HPDE6-E6E7 (cell line): ENCODE data around the gene ABHD12.
"Not testable (repeated sequence)": the region's sequence is repeated elsewhere in the genome, so short reads cannot be mapped to it uniquely, and the experiment has no call there.

Experiments used
- DNase-seq: peaks from one replicate; pipeline ENCODE4 v3.0.0; 2011; ENCODE audit warnings: missing footprints; ENCODE audit errors: extremely low spot score

Gene ABHD12

DNA sequence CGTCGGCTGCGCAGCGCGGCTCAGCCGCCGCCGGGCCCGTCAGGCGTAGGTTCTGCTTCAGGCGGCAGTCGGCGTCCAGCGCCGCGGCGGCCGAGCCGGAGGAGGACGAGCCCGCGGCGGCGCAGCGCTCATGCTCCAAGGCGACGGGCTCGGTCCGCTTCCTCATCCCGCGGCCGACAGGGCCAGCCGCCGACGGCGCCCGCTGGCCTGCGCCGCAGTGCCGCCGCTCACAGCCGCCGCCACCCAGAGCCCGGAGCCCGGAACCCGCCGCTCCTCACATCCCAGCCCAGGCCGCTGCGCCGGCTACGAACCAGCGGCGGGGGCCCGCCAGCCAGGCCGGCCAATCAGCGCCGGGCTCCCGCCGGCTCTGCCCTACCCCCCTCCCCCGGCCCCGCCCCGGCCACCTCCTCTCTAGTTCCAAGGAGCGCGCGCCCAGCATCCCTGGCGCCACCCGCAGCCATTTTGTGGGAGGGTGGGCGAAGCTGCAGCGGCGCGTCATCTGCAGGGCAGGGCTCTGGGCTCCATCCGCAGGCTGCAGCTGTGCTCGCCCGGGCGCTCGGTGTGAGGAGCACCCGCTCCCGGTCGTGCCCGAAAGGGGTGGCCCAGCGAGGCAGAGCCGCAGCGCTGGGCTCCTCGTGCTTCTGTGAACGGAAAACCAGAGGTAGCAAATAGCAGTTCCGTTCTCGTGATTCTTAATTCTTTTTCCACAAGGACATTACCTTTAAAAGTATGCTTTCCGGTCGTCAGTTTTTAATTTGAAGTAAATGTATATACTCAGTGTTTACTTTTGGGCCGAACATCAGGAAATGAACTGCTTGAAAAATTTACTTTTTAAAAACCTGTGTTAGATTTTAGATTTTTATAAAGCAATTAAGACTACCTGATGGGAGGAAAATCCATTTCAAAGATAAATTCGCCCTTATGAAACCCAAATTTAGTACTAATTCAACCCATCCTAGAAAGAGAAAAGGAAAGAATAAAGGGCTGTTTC lies at the start of gene ABHD12:
Gene ABHD12, minus strand, starts transcription at position 298 of the 991 bp plus-strand sequence. Its CDS starts 132 bp downstream, at position 166.
- DNase-seq: peak; percentile 99

DNA sequence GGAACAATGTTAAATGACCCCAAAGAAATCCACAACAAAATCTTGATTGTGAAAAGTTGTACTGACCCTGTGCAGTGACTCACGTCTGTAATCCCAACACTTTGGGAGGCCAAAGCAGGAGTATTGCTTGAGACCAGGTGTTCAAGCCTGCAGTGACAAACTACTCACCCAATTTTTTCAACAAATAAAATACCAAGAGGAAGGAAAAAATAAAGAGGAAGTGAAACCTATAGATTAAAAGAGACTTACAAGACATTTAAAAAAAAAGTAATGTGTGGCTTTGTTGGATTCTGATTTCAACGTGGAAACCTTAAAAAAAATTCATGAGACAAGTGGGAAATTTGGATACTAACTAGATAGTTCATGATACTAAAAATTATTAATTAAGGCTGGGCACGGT lies 48.7 kb upstream of the ABHD12 start:
- no peak for DNase-seq

DNA sequence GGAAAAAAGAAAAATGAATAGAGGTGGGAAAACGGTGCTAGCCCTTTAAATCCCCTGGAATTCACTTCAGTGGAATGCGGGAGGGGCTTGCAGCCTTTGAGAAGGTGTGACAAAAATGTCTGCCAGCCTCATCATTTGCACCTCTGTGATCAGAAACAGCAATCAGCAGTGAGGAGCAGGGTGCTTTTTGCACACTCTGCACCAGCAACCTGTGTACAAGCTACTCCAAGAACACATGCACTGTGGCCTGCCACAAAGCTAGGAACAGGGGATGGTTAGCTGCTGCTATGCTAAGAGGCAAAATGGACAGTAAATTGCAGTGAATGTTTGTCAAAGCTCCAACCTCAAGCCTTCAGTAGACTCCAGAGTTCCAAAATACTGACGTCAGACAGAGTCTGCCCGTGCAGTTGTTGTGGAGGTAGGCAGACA lies 46.5 kb upstream of the ABHD12 start:
- DNase-seq: no peak

DNA sequence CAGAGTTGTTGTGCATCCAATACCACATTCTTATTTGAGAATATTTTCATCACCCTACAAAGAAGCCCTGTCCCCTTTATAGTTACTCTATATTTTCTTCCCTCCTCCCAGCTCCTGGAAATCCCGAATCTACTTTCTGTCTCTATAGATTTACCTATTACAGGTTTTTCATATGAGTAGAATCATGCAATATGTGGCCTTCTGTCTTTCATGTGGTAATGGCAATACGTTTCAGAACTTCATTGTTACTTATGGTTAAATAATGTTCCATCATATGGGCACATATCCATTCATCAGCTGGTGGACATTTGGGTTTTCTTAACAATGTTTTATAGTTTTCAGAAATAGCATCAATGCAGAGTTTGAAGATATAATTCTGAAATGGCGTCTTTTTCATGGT lies 33.9 kb upstream of the ABHD12 start:
- no peak for DNase-seq

DNA sequence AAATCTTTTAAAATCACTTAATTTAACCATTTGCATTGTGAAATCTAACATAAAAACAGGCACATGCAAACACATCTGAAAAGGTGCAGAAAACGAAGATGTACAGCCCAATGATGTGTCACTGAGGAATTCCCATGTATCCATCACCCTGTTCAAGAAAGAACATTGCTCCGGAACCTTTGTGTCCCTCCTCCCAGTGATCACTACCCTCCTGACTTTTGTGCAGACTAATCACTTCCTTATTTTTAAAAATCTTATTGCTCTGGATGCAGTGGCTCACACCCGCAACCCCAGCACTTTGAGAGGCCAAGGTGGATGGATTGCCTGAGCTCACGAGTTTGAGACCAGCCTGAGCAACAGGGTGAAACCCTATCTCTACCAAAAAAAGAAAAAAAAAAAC lies 31.4 kb upstream of the ABHD12 start:
- no peak for DNase-seq

DNA sequence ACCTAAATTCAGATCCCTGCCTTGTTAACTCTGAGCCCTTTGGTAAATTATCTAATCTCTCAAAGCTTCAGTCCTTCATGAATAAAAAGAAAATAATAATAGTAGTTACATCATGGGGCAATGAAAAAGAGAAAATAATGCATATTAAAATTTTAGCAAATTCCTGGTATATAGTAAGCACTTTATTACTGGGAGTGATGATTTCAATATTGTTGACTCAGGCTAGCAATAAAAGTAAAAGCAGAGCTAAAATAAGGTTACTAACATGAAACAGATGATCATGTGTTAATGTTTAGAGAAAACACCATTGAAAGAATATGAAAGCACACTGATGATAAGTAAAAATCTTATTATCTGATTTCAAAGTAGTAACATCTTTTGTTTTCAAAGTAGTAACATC lies 30.5 kb upstream of the ABHD12 start:
- no peak for DNase-seq

DNA sequence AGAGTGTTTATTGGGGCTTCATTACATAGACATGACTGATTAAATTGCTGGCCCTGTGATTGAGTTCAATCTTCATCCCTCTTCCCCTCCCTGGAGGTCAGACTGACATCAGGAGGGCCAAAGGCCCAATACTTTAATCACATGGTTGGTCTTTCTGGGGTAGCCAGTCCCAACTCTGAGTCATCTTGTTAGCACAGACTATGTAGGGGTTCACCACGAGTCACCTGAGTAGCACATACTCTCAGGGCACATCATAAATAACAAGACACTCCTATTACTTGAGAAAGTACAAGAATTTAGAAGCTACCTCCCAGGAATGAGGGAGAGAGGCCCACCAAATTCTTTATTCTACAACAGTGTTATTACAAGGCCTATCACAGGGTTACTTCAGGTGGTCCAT lies 28.1 kb upstream of the ABHD12 start:
- no peak for DNase-seq

DNA sequence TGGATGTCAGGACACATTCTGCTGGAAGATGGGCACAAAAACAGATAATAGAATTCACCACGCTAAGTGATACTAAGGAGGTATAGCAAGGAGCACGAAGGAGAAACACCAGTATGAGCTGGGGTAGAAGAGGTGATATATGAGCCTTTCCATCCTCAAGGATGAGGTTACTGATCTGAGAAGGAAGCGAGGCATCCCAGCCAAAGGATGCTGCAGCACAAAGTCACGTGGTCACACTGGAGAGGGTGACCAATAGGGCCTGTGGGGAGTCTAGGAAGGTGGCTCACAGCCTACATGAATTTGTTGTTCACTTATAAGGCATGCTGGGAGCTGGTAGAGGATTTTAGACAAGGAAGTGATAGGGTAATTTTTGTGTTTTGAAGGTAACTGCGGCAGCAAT lies 18.3 kb upstream of the ABHD12 start:
- DNase-seq: no peak

DNA sequence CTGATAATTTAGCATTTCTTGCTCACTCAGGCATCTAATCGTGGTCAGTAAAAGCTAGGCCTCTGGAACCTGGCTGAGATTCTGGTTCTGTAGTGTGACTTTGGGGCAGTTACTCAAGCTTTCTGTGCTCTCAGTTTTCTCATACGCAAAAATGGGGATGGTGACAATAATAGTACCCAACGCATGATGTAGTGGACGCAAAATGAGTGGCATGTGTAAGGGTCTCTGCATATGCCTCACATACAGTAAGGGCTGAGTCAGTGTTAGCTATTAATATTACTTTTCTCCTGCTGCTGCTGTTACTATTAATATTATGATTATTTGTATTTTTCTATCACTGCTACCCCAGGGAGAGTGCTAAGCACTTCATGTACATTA lies 17.5 kb upstream of the ABHD12 start:
- DNase-seq: no peak

DNA sequence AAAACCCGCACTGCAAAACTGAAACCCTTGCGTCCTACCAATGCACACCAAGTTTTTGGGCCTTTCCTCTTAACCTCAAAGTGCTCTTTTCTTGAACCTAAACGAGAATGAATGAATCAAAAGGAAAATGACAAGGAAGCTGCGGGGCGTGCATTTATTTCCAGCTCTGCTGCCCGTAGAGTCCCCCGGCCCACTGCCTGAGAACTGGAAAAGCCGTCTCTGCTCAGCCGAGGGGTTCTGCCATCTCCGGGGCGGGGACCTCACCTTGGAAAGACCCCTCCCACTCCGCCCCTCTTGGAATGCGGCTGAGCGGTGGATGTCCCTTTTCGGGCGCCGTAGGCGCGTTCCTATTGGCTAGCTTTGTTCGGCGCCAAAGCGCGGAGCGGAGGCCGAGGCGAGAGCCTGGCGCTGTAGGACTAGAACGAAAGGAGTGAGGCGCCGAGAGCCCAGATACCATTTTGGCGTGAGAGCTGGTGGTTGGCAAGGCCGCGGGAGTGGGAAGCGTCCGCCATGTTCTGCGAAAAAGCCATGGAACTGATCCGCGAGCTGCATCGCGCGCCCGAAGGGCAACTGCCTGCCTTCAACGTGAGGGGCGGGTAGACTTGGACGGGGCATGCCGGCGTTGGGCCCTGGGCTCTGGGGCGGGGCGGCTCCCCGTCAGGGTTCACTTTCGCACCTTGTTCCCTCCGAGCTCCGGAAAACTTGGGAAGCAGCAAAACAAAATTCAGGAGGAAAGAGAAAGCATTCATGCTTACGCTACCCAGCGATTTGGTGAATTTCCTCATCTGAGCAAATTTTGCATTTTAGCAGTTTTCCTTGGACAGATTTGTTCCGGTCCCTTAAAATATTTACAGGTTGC lies 16.9 kb upstream of the ABHD12 start, which contains the start of gene GINS1:
Gene GINS1, plus strand, starts transcription at position 363 of the 859 bp plus-strand sequence. Its CDS starts 148 bp downstream, at position 511.
- DNase-seq: peak; percentile 96

DNA sequence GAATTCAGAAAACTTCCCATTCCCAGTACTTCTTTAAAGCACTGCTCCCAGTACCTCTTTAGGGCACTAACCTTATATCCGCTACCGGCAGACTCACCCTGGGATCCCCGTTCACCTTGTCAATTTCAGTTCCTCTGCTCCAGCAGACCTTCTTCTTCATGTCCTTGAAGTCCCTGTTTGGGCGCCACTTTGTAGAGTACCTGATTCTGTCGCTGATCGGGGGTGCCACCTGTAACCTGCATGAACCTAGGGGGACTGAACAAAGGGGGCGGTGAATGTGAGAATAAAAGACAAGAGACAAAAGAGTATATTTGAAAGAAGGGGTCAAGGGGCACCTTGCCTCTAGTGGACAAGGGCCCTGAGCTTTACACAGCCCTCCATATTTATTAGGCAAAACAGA lies 11.9 kb upstream of the ABHD12 start:
- no peak for DNase-seq

DNA sequence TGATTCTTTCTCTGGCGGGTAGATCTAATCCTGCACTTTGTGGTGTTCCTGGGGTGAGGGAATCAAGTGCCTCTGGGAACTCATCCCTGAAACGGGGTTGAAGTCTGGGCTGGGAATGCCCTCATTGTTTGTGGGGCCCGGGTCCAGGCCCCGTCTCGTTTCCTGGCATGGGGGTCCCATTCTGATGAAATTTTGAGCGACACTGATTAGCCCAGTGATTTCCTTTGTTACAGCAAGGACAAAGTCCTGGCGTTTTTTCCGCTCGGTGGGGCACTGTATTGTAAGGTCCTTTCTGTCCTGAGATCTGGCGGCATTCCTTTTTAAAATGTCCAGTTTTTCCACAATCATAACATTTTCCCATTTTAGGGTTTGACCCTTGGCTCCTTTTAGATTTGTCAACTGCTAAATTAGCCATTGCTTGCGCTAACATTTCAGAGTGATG lies 9.7 kb upstream of the ABHD12 start:
- DNase-seq: not testable (repeated sequence)

DNA sequence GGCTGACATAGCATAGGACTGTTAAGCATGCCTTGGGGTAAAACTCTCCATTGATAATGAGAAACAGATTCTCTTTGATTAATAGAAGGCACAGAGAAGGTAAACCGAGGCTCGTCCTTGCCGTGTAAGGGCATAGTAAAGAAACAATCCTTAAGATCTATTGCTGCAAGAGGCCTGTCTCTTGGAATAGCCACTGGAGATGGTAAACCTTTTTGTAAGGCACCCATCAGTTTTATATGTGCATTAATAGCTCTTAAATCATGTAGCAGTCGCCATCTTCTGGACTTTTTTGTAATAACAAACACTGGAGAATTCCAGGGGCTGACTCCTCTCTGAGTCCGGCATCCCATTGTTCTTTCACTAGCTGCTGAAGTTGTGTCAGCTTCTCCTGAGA lies 8.4 kb upstream of the ABHD12 start:
- peak; percentile 71 for DNase-seq

DNA sequence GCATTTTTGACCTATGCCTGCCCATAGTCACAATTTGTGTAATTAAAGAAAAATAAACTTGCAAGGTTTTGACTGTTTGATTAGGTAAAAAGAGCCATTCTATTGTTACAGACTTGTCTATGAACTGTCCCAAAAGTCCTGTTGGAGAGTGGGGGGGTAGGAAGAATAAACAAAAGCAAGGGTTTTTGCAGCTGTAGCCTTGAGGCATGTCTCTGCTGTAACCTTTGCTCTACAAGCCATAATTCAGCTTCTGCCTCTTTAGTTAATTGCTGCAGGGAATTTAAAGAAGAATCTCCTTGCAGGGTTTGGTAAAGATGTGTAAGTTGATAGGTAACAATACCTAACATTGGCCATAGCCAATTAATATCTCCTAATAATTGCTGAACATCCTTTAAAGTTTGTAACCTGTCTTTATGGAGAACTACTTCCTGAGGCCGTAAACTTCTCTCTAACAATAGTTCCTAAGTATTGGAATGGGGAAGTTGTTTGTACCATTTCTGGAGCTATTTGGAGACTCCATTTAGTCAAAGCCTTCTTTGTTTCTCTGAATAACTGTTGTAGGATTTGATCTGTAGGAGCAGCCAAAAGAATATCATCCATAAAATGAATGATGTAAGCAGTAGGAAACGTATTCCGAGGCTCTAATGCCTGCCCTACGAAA lies 7.9 kb upstream of the ABHD12 start:
- DNase-seq: no peak

DNA sequence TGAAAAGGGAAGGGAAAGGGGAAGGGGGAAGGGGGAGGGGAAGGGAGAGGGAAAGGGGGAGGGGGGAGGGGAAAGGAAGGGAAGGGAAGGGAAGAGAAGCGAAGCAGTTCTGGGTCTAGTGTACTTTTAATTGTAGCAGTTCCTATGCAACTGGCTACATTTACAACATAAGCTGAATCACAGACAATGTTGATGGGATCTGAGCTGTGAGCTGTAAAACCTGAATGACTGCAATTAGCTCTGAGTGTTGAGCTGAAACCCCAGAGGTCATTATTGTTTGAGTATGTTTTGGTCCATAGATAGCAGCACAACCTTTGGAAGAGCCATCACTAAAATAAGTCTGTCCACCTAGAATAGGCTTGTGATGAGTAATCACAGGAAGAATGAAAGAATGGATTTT lies 7.2 kb upstream of the ABHD12 start:
- no peak for DNase-seq

DNA sequence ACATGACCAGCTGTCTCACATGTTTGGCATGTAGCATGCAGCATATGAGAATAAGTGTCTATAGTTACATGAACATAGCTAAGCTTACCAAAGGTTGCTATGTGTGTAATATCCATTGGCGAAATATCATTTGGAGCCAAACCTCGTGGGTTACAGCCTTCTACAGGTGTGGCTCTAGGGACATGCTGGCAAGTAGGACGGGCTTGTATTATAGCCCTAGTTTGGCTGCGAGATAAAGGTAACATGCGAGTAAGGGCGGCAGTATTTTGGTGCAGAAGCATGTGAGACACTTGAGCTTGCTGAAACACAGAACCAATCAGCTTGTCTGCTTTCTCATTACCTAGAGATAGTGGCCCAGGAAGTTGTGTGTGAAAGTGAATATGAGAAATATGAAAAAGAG lies 6.5 kb upstream of the ABHD12 start:
- DNase-seq: no peak

DNA sequence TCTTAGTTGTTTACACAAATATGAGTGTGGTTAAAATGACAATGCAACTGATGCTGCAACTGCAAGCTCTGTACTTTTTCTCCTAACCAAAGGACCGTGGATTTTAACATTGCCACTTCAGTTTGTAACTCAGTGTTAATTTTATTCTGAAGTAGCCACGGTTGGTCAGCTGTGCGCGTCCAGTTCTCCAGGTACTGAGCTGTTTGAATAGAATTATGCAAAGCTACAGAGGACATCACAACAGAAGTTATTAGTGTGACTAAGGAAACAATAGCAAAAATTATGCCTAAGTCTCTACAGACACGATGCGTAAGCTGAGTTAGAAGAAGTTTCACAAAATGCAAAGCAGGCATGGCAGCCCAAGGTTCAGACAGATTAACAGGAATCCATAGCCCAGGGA lies 4.4 kb upstream of the ABHD12 start:
- no peak for DNase-seq

DNA sequence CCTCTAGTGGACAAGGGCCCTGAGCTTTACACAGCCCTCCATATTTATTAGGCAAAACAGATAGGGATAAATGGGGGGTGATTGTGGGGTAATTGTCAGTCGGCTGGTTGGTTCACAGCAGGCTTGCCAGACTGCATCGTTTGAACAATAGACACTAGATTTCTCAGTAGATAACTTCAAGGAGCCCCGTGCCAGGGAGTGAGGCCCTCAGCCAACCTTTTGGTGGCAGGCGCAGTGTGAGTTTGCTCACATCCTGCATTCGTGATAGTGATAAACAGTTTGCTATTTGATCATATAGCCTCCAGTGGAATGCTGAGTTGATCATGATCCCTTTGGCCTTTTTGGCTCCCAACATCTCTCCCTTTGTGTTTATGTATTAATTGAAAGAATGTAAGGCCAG lies 3.6 kb upstream of the ABHD12 start:
- no peak for DNase-seq

DNA sequence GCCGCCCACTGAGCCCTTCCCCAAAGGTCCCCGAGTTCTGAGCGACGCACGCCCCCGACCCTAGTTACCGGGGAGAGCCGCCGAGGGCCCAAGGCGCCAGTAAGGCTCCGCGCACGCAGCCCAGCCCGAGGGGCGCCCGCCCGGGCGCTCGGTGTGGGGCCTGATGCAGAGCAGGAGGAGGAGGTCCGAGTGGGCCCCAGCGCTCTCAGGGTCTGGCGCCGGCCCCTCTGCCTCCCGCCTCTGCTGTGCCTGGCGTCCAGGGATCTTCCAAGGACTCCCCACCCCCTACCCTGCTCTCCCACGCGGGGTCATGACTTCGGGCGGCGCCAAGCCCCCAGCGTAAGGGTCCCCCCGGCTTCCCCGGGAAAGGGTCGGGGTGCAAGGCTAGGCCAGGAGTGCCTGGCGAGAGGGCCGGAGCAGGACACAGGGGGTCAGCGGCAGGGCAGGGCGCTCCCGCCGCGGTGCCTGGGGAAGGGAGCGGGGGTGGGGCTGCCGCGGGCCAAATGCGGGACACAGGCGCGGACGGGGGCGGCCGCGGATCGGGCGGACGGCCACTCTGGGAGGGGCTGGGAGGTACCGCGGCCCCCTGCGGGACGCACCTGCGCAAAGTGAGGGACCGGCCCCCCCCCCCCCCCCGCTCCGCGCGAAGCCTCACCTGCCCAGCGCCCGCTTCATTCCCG lies 637 bp downstream of the ABHD12 start:
- DNase-seq: peak; percentile 17

DNA sequence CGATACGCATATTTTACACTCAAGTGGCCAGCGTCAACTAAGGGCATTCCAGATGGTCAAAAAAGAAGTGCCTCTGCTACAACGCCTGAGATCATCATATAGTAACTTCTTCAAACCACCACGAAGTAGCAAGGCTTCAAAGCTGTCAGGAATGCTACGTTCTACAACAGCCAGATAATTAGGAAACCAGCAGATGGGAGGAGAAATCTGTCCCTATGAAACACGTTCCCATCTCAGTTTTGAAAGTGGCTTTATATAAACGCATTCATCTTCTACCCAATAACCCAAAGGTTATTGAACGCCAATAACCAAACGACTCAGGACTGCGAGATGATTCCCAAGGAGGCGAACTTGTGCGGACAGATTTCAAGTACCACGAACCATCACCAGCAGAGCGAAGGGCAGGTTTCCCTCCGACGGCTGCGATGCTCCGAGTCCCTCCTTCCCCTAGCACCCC lies 1.2 kb downstream of the ABHD12 start:
- no peak for DNase-seq

DNA sequence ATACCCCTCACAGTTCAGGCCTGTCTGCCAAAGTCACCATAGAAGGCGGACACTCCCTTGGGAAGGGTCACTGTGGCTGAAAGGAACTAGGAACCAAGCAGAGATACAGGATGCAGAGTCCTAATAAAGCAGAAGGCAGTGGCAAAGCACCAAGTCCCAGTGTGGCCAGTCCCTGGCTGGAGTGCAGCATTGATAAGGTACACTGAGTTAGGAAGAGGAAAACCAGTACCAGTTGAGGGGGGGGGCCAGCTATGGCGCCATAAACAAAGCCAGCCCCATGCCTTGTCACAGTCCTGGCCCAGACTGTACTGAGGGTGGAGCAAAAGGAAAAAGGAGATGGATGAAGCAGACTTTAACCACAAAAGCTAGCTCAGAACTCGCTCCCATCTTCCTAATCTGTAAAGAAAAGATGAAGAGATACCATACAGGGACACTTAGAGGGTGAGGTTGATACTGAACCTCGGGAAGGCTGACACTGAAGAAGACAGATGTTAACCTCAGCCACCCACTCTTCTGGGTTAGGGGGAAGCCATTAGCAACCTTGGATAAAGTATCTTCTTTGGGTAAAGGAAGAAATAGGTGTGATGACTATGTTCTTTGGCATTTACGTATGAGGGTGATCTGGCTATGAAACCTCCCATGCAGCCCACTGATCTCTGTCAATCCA lies 7.8 kb downstream of the ABHD12 start:
- no peak for DNase-seq
